ENCODE data around the gene PTPN22.

PTPN22 gene

GRCh38 chr1:113846391-113847035, 25.0 kb downstream of the PTPN22 start:
- DNase-seq: no peak

- no peak for DNase-seq
Measured at GRCh38 chr1:113836534-113836933, 35.0 kb downstream of the PTPN22 start.

DNA sequence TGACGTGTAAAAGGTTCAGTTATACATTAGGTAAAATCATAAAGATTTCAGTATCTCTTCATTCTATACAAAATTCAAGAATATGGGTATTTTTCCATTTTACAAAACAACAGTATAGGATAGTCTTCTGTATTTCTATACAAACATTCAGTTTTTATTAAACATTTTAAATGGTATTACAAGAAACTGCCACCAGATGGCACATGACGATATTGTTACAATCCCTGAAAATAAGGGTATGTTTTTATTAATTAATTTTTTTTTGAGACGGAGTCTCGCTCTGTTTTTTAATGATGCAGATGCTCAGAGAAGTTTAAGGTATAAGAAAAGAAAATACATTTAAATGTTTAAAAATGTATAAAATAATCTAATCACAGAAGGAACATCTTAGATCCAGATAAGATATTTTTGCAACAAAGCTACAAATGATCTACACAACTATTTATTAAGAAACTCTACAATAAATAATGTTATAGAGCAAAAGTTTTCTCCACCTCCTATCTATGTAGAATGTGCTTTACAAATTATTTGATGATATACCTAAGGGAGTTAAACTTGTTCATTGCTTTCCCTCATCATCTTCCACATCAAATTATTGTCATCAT, 35.7 kb downstream of the PTPN22 start:
- peak; percentile 30 for DNase-seq

- no peak for DNase-seq
Measured at GRCh38 chr1:113834716-113835115, 36.8 kb downstream of the PTPN22 start.

DNA sequence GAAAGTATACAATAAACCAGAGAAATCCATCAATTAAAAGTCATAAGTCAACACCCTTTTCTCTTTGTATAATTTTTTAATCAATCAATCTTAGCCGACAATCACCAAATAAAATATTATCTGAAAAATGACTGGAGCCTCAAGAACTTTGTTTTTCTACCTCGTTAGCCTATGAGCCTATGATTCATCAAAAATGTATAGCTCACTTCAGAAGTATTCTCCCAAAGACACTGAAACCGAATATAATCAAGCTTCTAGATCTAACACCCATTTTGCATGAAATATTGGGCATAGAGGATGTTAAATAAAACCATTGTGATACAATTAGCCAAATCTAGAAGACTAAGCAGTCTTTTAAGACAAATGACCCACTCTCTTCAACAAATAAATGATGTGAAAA, 41.5 kb downstream of the PTPN22 start:
- DNase-seq: no peak

DNA sequence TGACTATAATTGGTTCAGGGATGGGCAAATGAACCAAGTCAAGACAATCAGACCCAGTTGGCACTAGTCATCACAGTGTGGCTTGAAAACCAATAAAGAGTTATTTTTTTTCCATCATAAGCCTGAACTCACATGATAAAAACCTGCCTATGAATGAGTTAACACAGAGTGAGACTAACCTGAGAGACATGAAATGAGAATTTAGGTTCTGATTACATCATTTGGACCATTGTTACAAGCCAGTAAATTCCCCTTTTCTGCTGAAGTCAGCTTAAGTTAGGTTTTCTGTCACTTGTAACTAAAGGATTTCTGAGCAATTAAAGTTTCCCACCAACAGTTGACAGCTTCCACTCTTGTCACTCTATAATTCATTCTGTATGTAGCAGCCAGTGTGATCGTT, 49.6 kb downstream of the PTPN22 start:
- no peak for DNase-seq

- no peak for DNase-seq
Measured at GRCh38 chr1:113818578-113818977, 52.9 kb downstream of the PTPN22 start.

DNA sequence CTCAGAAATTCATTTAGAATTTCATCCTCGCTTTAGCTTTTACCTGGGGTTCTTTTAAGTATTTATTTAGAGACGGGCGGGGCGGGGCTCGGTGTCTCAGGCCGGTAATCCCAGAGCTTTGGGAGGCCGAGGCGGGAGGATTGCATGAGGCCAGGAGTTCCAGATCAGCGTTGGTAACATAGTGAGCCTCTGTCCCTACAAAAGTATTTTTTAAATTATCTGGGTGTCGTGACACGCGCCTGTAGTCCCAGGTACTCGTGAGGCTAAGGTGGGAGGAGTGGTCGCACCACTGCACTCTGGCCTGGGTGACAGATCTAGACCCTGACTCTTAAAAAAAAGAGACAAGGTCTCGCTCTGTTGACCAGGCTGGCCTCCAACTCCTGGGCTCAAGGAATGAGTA, 58.3 kb downstream of the PTPN22 start:
- DNase-seq: no peak

DNA sequence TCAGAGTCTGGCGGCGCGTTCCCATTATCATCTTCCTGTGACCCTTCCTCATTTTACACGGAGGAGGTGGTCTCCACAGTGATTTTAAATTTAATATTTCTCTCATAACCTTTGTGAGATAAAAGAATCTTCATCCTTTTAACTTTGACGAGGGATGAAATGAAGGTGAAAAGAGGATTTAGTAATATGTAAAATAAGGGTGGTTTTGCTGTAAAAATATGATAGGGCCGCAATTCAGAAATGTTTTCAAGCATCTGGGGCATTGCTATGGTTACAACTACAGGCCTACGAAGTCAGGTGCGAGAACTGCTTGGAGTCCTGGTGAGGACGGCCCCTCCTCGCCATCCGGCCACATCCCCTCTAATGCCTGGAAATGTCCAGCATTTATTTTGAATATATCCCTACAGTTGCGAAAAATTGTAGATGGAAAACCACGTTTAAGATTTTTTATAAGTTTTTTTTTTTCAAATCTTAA, 58.8 kb downstream of the PTPN22 start:
- DNase-seq: no peak

GRCh38 chr1:113811888-113812660, 59.4 kb downstream of the PTPN22 start, which contains the start of gene RSBN1:
TSS of gene RSBN1 (minus strand) at chr1:113812476. CDS start at chr1:113812412, 64 bp downstream.
- DNase-seq: peak; percentile 96

DNA sequence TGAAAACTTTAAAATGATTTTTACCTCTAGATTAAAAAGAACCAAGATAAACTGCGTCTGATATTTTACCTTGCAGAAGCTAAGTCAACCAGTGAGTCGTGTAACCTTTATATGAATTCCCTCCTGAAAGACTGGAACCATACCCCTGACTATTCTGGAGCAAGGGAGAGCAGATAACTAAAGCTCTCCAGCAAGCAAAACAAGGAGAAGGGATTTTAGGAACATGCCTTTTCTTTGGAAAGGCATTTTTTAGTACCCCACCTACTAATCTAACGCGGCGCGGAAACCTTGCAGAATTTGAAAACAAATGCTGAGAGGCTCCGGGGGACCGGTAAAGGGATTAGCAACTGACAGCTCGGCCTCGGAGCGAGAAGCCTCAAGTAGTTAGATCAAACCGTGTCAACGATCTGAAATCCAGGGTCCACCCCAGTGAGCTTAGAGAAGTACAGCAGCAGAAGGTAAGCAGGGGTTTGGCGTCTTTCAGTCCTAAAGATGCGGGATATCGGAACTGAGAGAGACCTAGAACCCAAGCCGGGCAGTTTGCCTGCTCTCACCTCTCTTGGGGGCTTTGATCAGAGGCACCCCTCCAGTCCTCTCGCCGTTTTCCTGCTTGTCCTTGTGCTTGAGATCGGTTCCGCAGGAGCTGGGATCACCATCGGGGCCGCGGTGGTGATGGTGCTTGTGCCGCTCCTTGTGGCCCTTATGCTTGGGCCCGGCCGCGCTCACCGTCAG, 60.2 kb downstream of the PTPN22 start:
- DNase-seq: peak; percentile 21

DNA sequence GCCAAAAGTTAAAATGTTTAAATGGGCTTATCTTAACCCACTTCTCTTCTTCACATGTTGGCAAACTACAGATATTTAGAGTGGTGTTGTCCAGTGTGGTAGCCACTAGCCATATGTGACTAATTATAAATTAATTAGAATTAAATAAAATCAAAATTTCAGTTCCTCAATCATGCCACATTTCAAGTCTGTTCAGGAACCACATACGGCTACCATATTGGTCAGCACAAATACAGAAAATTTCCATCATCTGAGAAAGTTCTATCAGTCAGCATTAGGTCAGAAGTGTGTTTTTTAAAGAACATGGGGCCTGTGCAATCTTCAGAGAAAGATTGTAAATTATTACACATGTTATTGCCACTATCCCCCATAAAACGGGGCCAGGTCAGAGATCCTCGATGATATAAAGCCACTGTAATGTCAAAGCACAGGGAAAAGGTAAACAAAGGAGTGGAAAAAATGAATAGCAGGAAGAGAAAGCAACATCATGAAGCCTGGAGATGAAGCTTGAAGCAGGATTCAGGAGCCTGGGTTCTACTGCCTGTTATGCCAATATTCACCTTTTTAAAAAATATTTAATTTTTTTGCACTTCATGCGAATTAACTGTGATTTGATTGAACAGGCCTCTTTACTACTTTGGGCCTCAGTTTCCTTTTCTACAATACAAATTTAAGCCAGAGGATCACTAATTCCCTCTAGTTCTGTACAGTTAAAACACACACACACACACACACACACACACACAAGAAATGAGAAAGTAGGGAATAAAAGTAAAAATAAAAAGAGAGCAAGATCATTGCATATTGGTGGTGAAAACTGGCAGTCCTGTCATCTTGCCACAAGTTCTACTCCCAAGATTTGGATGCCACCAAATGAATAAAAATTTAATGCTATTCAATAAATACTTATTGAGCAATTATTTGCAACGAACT, 61.6 kb downstream of the PTPN22 start:
- no peak for DNase-seq

DNA sequence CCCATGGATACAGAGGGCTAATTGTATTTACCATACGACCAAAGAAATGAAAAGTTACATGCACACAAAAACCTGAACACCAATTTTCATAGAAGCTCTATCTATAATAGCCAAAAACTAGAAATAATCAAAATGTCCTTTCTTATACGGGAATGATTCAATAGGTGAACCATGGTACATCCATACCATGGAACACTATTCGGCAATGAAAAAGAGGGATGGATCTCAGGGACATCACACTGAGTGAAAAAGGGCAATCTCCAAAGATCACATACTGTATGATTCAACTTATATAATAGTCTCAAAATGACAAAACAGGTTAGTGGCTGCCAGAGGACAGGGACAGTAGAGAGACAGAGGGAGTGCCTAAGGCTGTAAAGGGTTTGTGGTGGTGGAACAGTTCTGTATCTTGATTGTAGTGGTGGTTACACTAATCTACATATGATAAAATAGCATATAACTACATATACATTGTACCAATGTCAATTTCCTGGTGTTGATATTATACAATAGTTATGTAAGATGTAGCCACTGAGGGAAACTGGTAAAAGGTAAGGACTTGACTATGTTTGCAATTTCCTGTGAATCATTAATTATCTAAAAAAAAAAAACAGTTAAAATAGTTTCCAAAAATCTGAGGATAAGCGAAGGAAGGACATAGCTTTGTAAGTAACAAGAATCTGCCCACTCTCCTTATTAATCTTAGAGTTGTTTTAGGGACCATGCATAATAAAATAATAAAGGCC, 62.9 kb downstream of the PTPN22 start:
- DNase-seq: no peak

- DNase-seq: no peak
Measured at GRCh38 chr1:113805639-113806038, 65.9 kb downstream of the PTPN22 start.

- DNase-seq: no peak
Measured at GRCh38 chr1:113805256-113805531, 66.3 kb downstream of the PTPN22 start.

GRCh38 chr1:113804421-113805255, 66.9 kb downstream of the PTPN22 start:
- no peak for DNase-seq

GRCh38 chr1:113802367-113803007, 69.0 kb downstream of the PTPN22 start:
- DNase-seq: no peak

DNA sequence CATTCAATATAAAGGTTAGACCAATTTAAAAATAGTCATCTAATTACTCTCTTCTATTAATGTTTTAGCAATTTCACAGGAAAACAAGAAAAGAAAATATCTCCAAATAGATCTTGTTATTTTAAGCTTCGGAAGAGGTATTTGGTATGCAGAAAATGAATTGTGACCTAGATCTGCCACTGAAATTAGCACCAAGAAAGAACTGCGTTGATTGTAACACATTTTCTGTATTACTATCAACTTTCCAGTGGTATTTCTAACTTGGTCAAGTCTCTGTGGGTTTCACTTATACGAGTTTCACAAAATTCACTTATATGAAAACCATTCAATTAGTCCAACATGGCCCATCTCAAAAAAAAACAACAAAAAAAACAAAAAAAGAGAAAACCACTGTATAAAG, 71.0 kb downstream of the PTPN22 start:
- DNase-seq: no peak

- no peak for DNase-seq
Measured at GRCh38 chr1:113797472-113797871, 74.0 kb downstream of the PTPN22 start.

All from NCI-H510A treated with DMSO at 0.1 percent for 48 hours (cell line).